ENCODE measurements around the gene RAB31. TPM values are rescaled to one million over a fixed set of nuclear protein-coding genes. Genes with fewer than 3 reads are reported as not detected.

The RAB31 gene
- total RNA-seq, 1 experiment from 2014 or later = 9.5 TPM

DNA sequence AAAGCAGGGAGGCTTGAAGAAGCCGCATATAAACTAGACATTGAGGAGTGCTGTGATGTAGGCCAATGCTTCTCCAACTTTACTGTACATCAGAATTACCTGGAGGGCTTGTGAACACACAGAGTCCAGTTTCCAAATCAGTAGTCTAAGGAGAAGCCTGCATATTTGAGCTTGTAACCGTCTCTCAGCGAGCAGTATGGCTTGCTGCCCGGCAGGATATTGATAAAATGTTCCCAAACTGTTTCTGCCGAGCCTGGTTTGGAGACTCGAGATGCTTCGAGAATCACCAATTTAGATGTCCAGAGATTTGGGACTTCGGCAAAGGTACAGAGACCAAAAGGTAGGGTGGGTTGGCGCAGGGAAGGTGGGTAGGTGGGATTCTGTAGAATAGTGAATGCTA is 11.0 kb upstream of the RAB31 start:
- Mint-ChIP-seq H3K9me3 (ENCODE audit: unreplicated experiment) (no peaks in the 10 kb centered on the region), H3K4me1 (ENCODE audit: low read depth, unreplicated experiment) (no peaks in the 10 kb centered on the region), H3K27me3 (ENCODE audit: insufficient read depth, unreplicated experiment) (no peaks in the 10 kb centered on the region), H3K27ac (ENCODE audit: unreplicated experiment) (no peak overlapping the region), H3K36me3 (ENCODE audit: insufficient read depth, unreplicated experiment) (no peaks in the 10 kb centered on the region), H3K4me3 (ENCODE audit: unreplicated experiment) (no peak overlapping the region)
- no TSS peak for BruUV-seq (replicated peaks)
- peaks cover 3% of the 10 kb centered on the region for H3K4me1 ChIP-seq
- DNase-seq = no peak
- H3K36me3 ChIP-seq (ENCODE audit: control insufficient read depth, insufficient read depth, low read length) = no peaks in the 10 kb centered on the region
- no peak overlapping the region for H3K4me3 ChIP-seq (ENCODE audit: low read depth, low read length)
- TF ChIP-seq, protein P1, sequence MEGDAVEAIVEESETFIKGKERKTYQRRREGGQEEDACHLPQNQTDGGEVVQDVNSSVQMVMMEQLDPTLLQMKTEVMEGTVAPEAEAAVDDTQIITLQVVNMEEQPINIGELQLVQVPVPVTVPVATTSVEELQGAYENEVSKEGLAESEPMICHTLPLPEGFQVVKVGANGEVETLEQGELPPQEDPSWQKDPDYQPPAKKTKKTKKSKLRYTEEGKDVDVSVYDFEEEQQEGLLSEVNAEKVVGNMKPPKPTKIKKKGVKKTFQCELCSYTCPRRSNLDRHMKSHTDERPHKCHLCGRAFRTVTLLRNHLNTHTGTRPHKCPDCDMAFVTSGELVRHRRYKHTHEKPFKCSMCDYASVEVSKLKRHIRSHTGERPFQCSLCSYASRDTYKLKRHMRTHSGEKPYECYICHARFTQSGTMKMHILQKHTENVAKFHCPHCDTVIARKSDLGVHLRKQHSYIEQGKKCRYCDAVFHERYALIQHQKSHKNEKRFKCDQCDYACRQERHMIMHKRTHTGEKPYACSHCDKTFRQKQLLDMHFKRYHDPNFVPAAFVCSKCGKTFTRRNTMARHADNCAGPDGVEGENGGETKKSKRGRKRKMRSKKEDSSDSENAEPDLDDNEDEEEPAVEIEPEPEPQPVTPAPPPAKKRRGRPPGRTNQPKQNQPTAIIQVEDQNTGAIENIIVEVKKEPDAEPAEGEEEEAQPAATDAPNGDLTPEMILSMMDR (IDR thresholded peaks at IDR 0.05; ENCODE audit: insufficient read depth in 1 of 2, low read depth in 1 of 2, low read length in 1 of 2, severe bottlenecking in 1 of 2, unreplicated experiment in 1 of 2) = no peak
- no peaks in the 10 kb centered on the region for H3K27me3 ChIP-seq (replicated peaks; ENCODE audit: control insufficient read depth, insufficient read depth, low read length)
- ChIA-PET POLR2A (no interaction called here), CTCF (no interaction called here)
- intact Hi-C loops (cut with micrococcal nuclease; ENCODE audit: unreplicated experiment) = no loop called here
- H3K9me3 ChIP-seq = no peaks in the 10 kb centered on the region

DNA sequence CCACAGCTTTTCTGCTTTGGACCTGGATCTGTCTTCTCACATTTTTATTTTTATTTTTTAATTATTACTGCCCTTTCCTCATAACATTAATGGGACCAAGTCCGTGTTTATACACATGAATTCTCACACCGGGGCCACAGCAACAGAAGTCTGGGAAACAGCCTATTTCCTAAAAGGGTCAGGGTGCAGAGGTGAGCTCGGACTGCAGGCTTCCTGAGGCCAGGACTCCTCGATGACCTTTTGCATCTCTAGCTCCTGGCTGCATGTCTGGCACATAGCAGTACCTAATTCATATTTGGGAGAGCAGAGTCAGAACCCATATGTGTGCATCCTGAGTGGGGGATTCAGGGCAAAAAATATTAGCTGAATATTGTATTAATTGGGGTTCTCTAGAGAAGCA is 9.6 kb upstream of the RAB31 start:
- Mint-ChIP-seq H3K4me3 (ENCODE audit: unreplicated experiment) (no peak overlapping the region), H3K9me3 (ENCODE audit: unreplicated experiment) (no peaks in the 10 kb centered on the region), H3K27me3 (ENCODE audit: insufficient read depth, unreplicated experiment) (no peaks in the 10 kb centered on the region), H3K36me3 (ENCODE audit: insufficient read depth, unreplicated experiment) (no peaks in the 10 kb centered on the region), H3K27ac (ENCODE audit: unreplicated experiment) (no peak overlapping the region), H3K4me1 (ENCODE audit: low read depth, unreplicated experiment) (peaks cover under 1% of the 10 kb centered on the region)
- TF ChIP-seq, protein P1 (IDR thresholded peaks at IDR 0.05; ENCODE audit: insufficient read depth in 1 of 2, low read depth in 1 of 2, low read length in 1 of 2, severe bottlenecking in 1 of 2, unreplicated experiment in 1 of 2) = no peak
- no TSS peak for BruUV-seq (replicated peaks)
- CTCF ChIA-PET = no interaction called here
- no peaks in the 10 kb centered on the region for H3K36me3 ChIP-seq (ENCODE audit: control insufficient read depth, insufficient read depth, low read length)
- H3K4me1 ChIP-seq = peaks cover 3% of the 10 kb centered on the region
- no peak for DNase-seq
- intact Hi-C loops (cut with micrococcal nuclease; ENCODE audit: unreplicated experiment) = no loop called here
- H3K9me3 ChIP-seq = no peaks in the 10 kb centered on the region
- no peak overlapping the region for H3K4me3 ChIP-seq (ENCODE audit: low read depth, low read length)
- no peaks in the 10 kb centered on the region for H3K27me3 ChIP-seq (replicated peaks; ENCODE audit: control insufficient read depth, insufficient read depth, low read length)
- POLR2A ChIA-PET = no interaction called here

DNA sequence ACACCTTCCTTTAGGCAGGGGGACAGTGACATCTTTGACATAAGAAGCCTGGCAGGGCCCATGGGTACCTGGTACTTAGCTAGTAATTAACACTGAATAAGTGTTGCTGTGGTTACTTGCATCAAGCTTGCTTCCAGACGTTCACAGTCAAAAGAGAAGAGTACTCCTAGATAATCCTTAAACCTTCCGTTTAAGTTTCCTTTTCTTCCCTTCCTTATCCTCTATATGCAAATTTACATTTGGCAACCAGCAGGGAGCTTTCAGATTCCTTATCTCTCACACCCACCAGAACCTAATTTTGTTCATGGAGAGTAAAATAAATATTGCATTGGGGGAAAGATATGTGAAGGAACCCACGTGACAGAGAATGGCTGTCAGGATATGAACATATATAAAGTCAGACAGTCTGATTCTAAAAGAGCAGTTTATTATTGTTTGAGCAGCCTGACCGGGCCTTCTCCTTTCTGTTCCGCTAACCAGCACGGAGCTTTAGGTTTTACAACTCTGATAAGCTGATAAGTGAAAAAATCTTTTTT is 7.8 kb upstream of the RAB31 start:
- Histone ChIP-seq H3K4me3 (ENCODE audit: low read depth, low read length) (no peak overlapping the region), H3K27me3 (replicated peaks; ENCODE audit: control insufficient read depth, insufficient read depth, low read length) (no peaks in the 10 kb centered on the region), H3K9me3 (no peaks in the 10 kb centered on the region), H3K4me1 (peaks cover 7% of the 10 kb centered on the region), H3K36me3 (ENCODE audit: control insufficient read depth, insufficient read depth, low read length) (no peaks in the 10 kb centered on the region)
- H3K27me3 Mint-ChIP-seq (ENCODE audit: insufficient read depth, unreplicated experiment) = no peaks in the 10 kb centered on the region
- BruUV-seq (replicated peaks) = no TSS peak
- H3K36me3 Mint-ChIP-seq (ENCODE audit: insufficient read depth, unreplicated experiment) = no peaks in the 10 kb centered on the region
- TF ChIP-seq, protein P1 (IDR thresholded peaks at IDR 0.05; ENCODE audit: insufficient read depth in 1 of 2, low read depth in 1 of 2, low read length in 1 of 2, severe bottlenecking in 1 of 2, unreplicated experiment in 1 of 2) = no peak
- no peak for DNase-seq
- H3K27ac Mint-ChIP-seq (ENCODE audit: unreplicated experiment) = no peak overlapping the region
- intact Hi-C loops (cut with micrococcal nuclease; ENCODE audit: unreplicated experiment) = no loop called here
- H3K4me1 Mint-ChIP-seq (ENCODE audit: low read depth, unreplicated experiment) = peaks cover 19% of the 10 kb centered on the region
- H3K9me3 Mint-ChIP-seq (ENCODE audit: unreplicated experiment) = no peaks in the 10 kb centered on the region
- H3K4me3 Mint-ChIP-seq (ENCODE audit: unreplicated experiment) = peak overlapping the region; percentile 38
- CTCF ChIA-PET = interaction anchor here (0.6 to 1.4 kb wide), 6 partner anchors 23 to 553 kb away, joined by 3 to 6 read pairs (median 3); partner anchors contain the start of gene VAPA
- POLR2A ChIA-PET = interaction anchor here (0.7 to 1.3 kb wide), 2 partner anchors 27 to 213 kb away, joined by 3 to 4 read pairs; partner anchors contain the start of gene VAPA
